Suprapubic skin (tissue), 4 donors: Measurements from ENCODE around the gene ATP6V0E1.
"Not testable (repeated sequence)": the region's sequence is repeated elsewhere in the genome, so short reads cannot be mapped to it uniquely, and the experiment has no call there.

Experiments
- CTCF ChIP-seq, 2 donors: fragments of 200-600 bp in 1 of 2; fragments of 450-650 bp in 1 of 2; sonication (generic) in 1 of 2; IDR thresholded peaks; one replicate each; pipeline ENCODE4 v1.5.1; 2016 to 2019; ENCODE audit warnings: antibody characterized with exemption in 2 of 2, mild to moderate bottlenecking in 1 of 2, moderate library complexity in 1 of 2
- EP300 ChIP-seq: sonication (generic); formaldehyde crosslinking; IDR thresholded peaks from one replicate; pipeline ENCODE4 v1.6.1; 2017; ENCODE audit warnings: antibody characterized with exemption
- POLR2A ChIP-seq, 2 donors: fragments of 450-650 bp; IDR thresholded peaks; one replicate each; pipeline ENCODE4 v1.6.1; 2017; ENCODE audit warnings: antibody characterized with exemption in 2 of 2, mild to moderate bottlenecking in 2 of 2, moderate library complexity in 2 of 2
- POLR2AphosphoS5 ChIP-seq, 3 donors: sonication (generic); formaldehyde crosslinking; IDR thresholded peaks; one replicate each; pipeline ENCODE4 v1.6.1; 2017; ENCODE audit warnings: antibody characterized with exemption in 3 of 3

GRCh38 chr5:173017087-173017486 is 33.5 kb downstream of the ATP6V0E1 start:
- TF ChIP-seq CTCF (IDR thresholded peaks at IDR 0.05); POLR2AphosphoS5 (IDR thresholded peaks at IDR 0.05); POLR2A (IDR thresholded peaks at IDR 0.05); EP300: not testable (repeated sequence)
